Neutrophil (primary cell): ENCODE results near the gene TFDP2.

Source experiments
- H3K27ac ChIP-seq: fragments of 200-600 bp; sonication (generic); 2 replicates; pipeline ENCODE4 v1.5.1; 2016; ENCODE audit warnings: mild to moderate bottlenecking, moderate library complexity
- H3K27me3 ChIP-seq: fragments of 200-600 bp; sonication (generic); 2 replicates; pipeline ENCODE4 v1.6.0; 2016; ENCODE audit warnings: mild to moderate bottlenecking
- H3K36me3 ChIP-seq: fragments of 200-600 bp; sonication (generic); 2 replicates; pipeline ENCODE4 v1.5.1; 2017
- H3K4me1 ChIP-seq, 2 experiments: fragments of 200-600 bp in 1 of 2; sonication (generic) in 1 of 2; 1 replicate in 1 of 2; 2 replicates in 1 of 2; pipeline versions ENCODE4 v1.5.1 to v1.6.1; 2013 to 2016; ENCODE audit warnings: low read depth in 1 of 2, low read length in 1 of 2, mild to moderate bottlenecking in 1 of 2, moderate library complexity in 1 of 2; ENCODE audit not compliant: control insufficient read depth in 1 of 2, insufficient read depth in 1 of 2
- H3K4me3 ChIP-seq, 2 experiments: fragments of 200-600 bp in 1 of 2; sonication (generic) in 1 of 2; 1 replicate in 1 of 2; 2 replicates in 1 of 2; pipeline ENCODE4 v1.5.1; 2013 to 2016; ENCODE audit warnings: low read depth in 1 of 2, low read length in 1 of 2, mild to moderate bottlenecking in 1 of 2, moderate library complexity in 1 of 2
- H3K9me3 ChIP-seq: fragments of 200-600 bp; sonication (generic); 2 replicates; pipeline ENCODE4 v1.5.1; 2016
- TF ChIP-seq, protein P1 (sequence below): fragments of 200-600 bp; sonication (generic); IDR thresholded peaks from 2 replicates; pipeline ENCODE4 v1.5.1; 2016; ENCODE audit warnings: antibody characterized with exemption

TFDP2 gene

DNA sequence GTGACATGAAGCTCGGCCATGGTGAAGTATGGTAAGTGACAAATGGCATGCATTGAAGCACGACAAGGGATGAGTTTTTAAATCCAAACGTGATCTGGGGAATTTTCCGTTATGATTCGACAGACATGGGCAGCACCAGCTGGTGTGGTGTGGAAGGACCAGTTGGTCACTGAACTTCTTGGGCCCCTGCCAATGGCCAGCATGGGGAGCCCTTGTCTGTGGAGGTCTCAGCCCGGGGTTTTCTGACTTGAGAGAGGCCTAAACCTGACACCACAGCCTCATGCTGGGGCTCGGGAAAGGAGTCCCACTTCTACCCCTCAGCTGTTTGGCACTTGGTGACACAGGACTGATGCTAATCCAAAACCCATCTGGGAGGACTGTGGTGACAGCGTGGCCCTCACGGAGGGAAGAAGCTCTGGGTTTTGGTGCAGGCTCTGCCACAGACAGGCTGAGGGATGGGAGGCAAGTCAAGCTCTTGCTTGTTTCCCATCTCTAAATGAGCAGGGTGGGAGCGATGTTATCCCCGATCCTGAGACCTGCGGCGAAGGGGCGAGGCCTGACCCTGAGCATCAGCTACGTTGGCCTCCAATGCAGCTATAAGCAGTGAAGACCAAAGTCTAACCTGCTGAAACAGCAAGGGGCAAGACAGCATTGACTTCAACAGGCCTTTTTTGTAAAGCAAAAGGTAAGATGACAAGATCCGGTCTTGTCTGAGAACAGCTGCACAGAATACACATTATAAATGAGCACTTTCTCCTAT lies 203.4 kb downstream of the TFDP2 start:
- peaks cover 0 to 6% of the 10 kb centered on the region in 2 experiments for H3K4me1 ChIP-seq
- TF ChIP-seq, protein P1, sequence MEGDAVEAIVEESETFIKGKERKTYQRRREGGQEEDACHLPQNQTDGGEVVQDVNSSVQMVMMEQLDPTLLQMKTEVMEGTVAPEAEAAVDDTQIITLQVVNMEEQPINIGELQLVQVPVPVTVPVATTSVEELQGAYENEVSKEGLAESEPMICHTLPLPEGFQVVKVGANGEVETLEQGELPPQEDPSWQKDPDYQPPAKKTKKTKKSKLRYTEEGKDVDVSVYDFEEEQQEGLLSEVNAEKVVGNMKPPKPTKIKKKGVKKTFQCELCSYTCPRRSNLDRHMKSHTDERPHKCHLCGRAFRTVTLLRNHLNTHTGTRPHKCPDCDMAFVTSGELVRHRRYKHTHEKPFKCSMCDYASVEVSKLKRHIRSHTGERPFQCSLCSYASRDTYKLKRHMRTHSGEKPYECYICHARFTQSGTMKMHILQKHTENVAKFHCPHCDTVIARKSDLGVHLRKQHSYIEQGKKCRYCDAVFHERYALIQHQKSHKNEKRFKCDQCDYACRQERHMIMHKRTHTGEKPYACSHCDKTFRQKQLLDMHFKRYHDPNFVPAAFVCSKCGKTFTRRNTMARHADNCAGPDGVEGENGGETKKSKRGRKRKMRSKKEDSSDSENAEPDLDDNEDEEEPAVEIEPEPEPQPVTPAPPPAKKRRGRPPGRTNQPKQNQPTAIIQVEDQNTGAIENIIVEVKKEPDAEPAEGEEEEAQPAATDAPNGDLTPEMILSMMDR = no peak
- H3K4me3 ChIP-seq = no peak overlapping the region
- peaks cover 35% of the 10 kb centered on the region for H3K36me3 ChIP-seq
- no peak overlapping the region for H3K27ac ChIP-seq
- no peaks in the 10 kb centered on the region for H3K27me3 ChIP-seq
- H3K9me3 ChIP-seq = no peaks in the 10 kb centered on the region

DNA sequence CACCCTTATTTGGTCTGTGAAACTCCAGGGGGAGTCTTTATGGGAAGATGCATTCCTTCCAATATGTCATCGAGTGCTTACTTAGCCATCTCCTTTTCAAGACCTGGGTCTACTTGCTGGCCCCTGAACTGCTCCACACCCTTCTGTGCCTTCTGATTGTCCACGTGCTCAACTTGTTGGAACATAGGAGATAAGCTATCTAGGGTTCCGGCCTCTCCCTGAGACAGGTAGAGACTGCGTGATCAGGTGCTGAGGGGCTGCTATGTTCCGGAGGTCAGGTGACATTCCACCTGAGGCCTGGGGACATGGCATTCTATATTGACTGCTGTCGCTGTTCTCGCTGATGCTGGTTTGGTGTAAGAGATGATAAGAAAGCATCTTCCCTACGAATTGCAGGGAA lies 207.3 kb downstream of the TFDP2 start:
- Histone ChIP-seq H3K27ac (no peak overlapping the region), H3K9me3 (no peaks in the 10 kb centered on the region), H3K36me3 (peaks cover 18% of the 10 kb centered on the region), H3K4me3 (no peak overlapping the region), H3K4me1 (peaks cover 0 to 9% of the 10 kb centered on the region in 2 experiments), H3K27me3 (no peaks in the 10 kb centered on the region)
- TF ChIP-seq, protein P1 = no peak

DNA sequence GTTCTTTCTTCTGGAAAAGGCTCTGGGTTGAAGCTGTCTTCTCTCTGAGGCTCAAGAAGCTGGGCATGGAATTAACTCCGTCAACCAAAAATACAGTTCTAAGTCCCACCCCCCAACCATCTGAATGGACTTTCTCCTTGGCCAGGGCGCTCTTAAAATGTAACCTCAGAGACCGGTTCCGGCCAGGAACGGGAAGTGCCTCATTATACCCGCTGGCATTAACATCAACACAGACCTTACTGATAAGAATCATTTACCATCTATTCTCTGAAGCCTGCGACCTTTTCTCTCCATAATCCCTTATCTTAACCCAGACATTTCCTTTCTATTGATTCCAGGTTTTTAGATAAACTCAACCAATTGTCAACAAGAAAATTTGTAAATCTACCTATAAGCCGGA lies 208.3 kb downstream of the TFDP2 start:
- Histone ChIP-seq H3K9me3 (no peaks in the 10 kb centered on the region), H3K4me1 (peaks cover 0 to 9% of the 10 kb centered on the region in 2 experiments), H3K36me3 (peaks cover 14% of the 10 kb centered on the region), H3K27me3 (no peaks in the 10 kb centered on the region), H3K27ac (no peak overlapping the region), H3K4me3 (no peak overlapping the region)
- TF ChIP-seq, protein P1 = no peak

DNA sequence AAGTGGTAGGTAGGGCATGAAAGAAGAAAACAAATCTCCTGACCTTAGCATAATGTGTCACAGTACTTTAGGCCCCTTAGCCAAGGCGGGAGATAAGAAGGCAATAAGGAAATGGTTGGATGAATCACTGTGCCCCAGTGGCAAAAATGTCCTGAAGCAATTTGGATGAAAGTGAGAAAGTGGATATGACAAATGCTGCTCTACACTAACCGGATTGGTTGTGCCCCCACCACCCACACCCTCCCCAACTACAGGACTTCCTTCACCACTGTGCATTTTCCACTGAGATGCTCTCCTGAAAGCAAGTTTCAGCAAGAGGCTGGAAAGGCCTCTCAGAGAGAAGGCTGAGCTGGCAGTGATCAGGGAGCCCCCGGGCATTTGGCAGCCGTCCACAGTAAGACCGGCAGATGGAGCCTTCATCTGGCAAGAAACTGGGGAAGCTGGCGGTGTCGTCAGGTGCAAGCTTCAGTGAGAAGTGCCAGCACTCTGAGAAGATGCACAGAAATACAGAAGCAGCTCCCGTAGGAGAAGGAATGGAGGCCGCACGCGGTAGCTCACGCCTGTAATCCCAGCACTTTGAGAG lies 209.1 kb downstream of the TFDP2 start:
- Histone ChIP-seq H3K27ac (no peak overlapping the region), H3K36me3 (peaks cover 6% of the 10 kb centered on the region), H3K9me3 (no peaks in the 10 kb centered on the region), H3K4me1 (peaks cover 0 to 9% of the 10 kb centered on the region in 2 experiments), H3K4me3 (no peak overlapping the region), H3K27me3 (no peaks in the 10 kb centered on the region)
- TF ChIP-seq, protein P1 = no peak

DNA sequence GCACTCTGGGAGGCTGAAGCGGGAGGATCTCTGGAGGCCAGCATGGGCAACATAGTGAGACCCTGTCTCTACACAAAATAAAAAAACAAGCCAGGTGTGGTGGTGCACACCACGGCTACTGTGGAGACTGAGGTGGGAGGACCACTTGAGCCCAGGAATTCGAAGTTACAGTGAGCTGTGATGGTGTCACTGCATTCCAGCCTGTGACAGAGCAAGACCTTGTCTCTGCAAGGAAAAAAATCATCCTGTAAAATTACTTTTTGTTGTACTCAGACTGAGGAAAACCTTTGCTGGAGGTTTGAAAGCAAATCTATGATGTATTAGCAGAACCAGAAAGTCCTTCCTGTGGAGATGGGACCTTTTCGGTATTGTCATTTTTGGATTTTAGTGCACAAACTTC lies 209.6 kb downstream of the TFDP2 start:
- no peak overlapping the region for H3K27ac ChIP-seq
- peaks cover under 1% of the 10 kb centered on the region for H3K36me3 ChIP-seq
- TF ChIP-seq, protein P1 = no peak
- no peaks in the 10 kb centered on the region for H3K27me3 ChIP-seq
- H3K9me3 ChIP-seq = no peaks in the 10 kb centered on the region
- peaks cover 0 to 9% of the 10 kb centered on the region in 2 experiments for H3K4me1 ChIP-seq
- H3K4me3 ChIP-seq = no peak overlapping the region
